Measurements from ENCODE around the gene NKD2.

GRCh38 chr5:1051366-1051720, 42.7 kb downstream of the NKD2 start:
- TF ChIP-seq CTCF (IDR thresholded peaks at IDR 0.05 in 8 of 11, conservative IDR thresholded peaks at IDR 0.05 in 3 of 11) (no peak), POLR2A (IDR thresholded peaks at IDR 0.05) (no peak), POLR2AphosphoS5 (IDR thresholded peaks at IDR 0.05) (peak in 1 of 3 donors; percentile 7)
